GM18502 (cell line): Measurements from ENCODE around the gene FARP1.

Experiments
- ATAC-seq: cut with Tn5 transposase; IDR thresholded peaks from one replicate; pipeline ENCODE4 v1.9.1; 2021; ENCODE audit warnings: mild to moderate bottlenecking; ENCODE audit not compliant: unreplicated experiment, poor library complexity

Gene FARP1

GRCh38 chr13:98462241-98462882 is 319.5 kb downstream of the FARP1 start:
- no peak for ATAC-seq

GRCh38 chr13:98462946-98463345 is 320.1 kb downstream of the FARP1 start:
- no peak for ATAC-seq

GRCh38 chr13:98466634-98467236 is 323.8 kb downstream of the FARP1 start:
- ATAC-seq = no peak

- ATAC-seq = no peak
Observed at GRCh38 chr13:98467263-98467985, 324.5 kb downstream of the FARP1 start.

GRCh38 chr13:98468361-98468760 is 325.5 kb downstream of the FARP1 start:
- no peak for ATAC-seq

GRCh38 chr13:98468929-98469328 is 326.0 kb downstream of the FARP1 start:
- no peak for ATAC-seq

GRCh38 chr13:98470920-98471319 is 328.0 kb downstream of the FARP1 start:
- ATAC-seq = no peak

GRCh38 chr13:98471934-98472333 is 329.0 kb downstream of the FARP1 start:
- ATAC-seq = no peak

GRCh38 chr13:98473135-98473787 is 330.4 kb downstream of the FARP1 start:
- no peak for ATAC-seq

- no peak for ATAC-seq
Observed at GRCh38 chr13:98473788-98474144, 330.9 kb downstream of the FARP1 start.

GRCh38 chr13:98474292-98474691 is 331.4 kb downstream of the FARP1 start:
- ATAC-seq = no peak

GRCh38 chr13:98474761-98475160 is 331.9 kb downstream of the FARP1 start:
- no peak for ATAC-seq

GRCh38 chr13:98475522-98475921 is 332.6 kb downstream of the FARP1 start:
- no peak for ATAC-seq

GRCh38 chr13:98476106-98476505 is 333.2 kb downstream of the FARP1 start:
- ATAC-seq = peak; percentile 47

- ATAC-seq = peak; percentile 92
Observed at GRCh38 chr13:98476538-98476966, 333.7 kb downstream of the FARP1 start.

- peak; percentile 41 for ATAC-seq
Observed at GRCh38 chr13:98478189-98479129, 335.6 kb downstream of the FARP1 start.

GRCh38 chr13:98479496-98480003 is 336.7 kb downstream of the FARP1 start:
- no peak for ATAC-seq

GRCh38 chr13:98480915-98481877 is 338.3 kb downstream of the FARP1 start:
- peak; percentile 34 for ATAC-seq
